Panc1 (cell line): ENCODE measurements around the gene TENM3. TPM values are rescaled to one million over a fixed set of nuclear protein-coding genes. Genes with fewer than 3 reads are reported as not detected.

ENCODE experiments used
- ATAC-seq: fragments of 200-7000 bp; cut with Tn5 transposase; 2 replicates; pipeline ENCODE4 v1.9.1; 2020; ENCODE audit warnings: mild to moderate bottlenecking, moderate library complexity
- BruUV-seq: library from RNA; stranded (reverse); fragments of 400-500 nt; replicated peaks from 2 replicates; lab custom pipeline; 2021; lab: Mats Ljungman, UMichigan
- CTCF ChIA-PET: fragments of 300-600 bp; sonication (Branson Sonifier 250); formaldehyde crosslinking; loops from one replicate; lab custom pipeline; 2022; ENCODE audit warnings: antibody characterized with exemption; lab: Charles Lee
- POLR2A ChIA-PET: fragments of 300-600 bp; sonication (Branson Sonifier 250); formaldehyde crosslinking; loops from one replicate; lab custom pipeline; 2022; ENCODE audit warnings: antibody characterized with exemption; lab: Charles Lee
- DNase-seq: peaks from one replicate; pipeline ENCODE4 v3.0.0-alpha.2; 2010; ENCODE audit warnings: low read depth, low spot score
- H3K27ac ChIP-seq: 2 replicates; pipeline ENCODE4 v1.5.1; 2011; ENCODE audit warnings: mild to moderate bottlenecking, low read length, inconsistent platforms
- H3K27me3 ChIP-seq: fragments of 200-500 bp; sonication (Bioruptor generic); 2 replicates; pipeline ENCODE4 v1.6.0; 2014; ENCODE audit warnings: low read length, inconsistent platforms; ENCODE audit not compliant: control insufficient read depth, insufficient read depth
- H3K36me3 ChIP-seq: fragments of 200-500 bp; sonication (Bioruptor generic); 2 replicates; pipeline ENCODE4 v1.5.1; 2014; ENCODE audit warnings: inconsistent platforms, mild to moderate bottlenecking, low read length, moderate library complexity; ENCODE audit not compliant: control insufficient read depth, insufficient read depth
- H3K4me1 ChIP-seq: 2 replicates; pipeline ENCODE4 v1.5.1; 2011; ENCODE audit warnings: inconsistent platforms, mild to moderate bottlenecking, low read length, moderate library complexity; ENCODE audit not compliant: control insufficient read depth, insufficient read depth
- H3K4me3 ChIP-seq, 2 experiments: 2 replicates each; pipeline ENCODE4 v1.5.1; 2011 to 2012; ENCODE audit warnings: low read depth in 2 of 2, low read length in 2 of 2, mild to moderate bottlenecking in 2 of 2, inconsistent platforms in 1 of 2, moderate library complexity in 1 of 2
- H3K9me3 ChIP-seq: fragments of 200-500 bp; sonication (Bioruptor generic); 2 replicates; pipeline ENCODE4 v1.5.1; 2014; ENCODE audit warnings: low read depth, mild to moderate bottlenecking, inconsistent platforms, low read length, moderate library complexity; ENCODE audit not compliant: control insufficient read depth, insufficient read depth
- CTCF ChIP-seq: fragments of 450-650 bp; IDR thresholded peaks from 2 replicates; pipeline ENCODE4 v1.5.1; 2017; ENCODE audit warnings: mild to moderate bottlenecking
- POLR2AphosphoS5 ChIP-seq: IDR thresholded peaks from 2 replicates; pipeline ENCODE4 v1.6.1; 2012; ENCODE audit warnings: mild to moderate bottlenecking, low read depth, low read length, moderate library complexity
- REST ChIP-seq, 2 experiments: IDR thresholded peaks; 2 replicates each; pipeline ENCODE4 v1.6.1; 2011 to 2012; ENCODE audit warnings: low read depth in 2 of 2, control low read depth in 1 of 2, low read length in 1 of 2, mild to moderate bottlenecking in 1 of 2, moderate library complexity in 1 of 2; ENCODE audit not compliant: insufficient read depth in 1 of 2
- SIN3A ChIP-seq: IDR thresholded peaks from 2 replicates; pipeline ENCODE4 v1.6.1; 2012; ENCODE audit warnings: low read depth, mild to moderate bottlenecking, low read length, moderate library complexity, borderline replicate concordance; ENCODE audit not compliant: insufficient read depth
- TCF7L2 ChIP-seq: IDR thresholded peaks from 2 replicates; pipeline ENCODE4 v1.6.1; 2011; ENCODE audit warnings: mild to moderate bottlenecking, low read depth, low read length, inconsistent platforms
- in situ Hi-C: cut with HindIII; loops from 2 replicates; pipeline ENCODE4 v1.10.0; 2016; ENCODE audit warnings: low sequenced_read_pairs, low pct_unique_long_range_greater_than_20kb
- intact Hi-C: fragments of 100-400 bp; cut with micrococcal nuclease; formaldehyde crosslinking; loops from one replicate; pipeline ENCODE4 v1.10.0; 2022; ENCODE audit not compliant: unreplicated experiment
- total RNA-seq: library from RNA; stranded (reverse); gene quantifications from one replicate; pipeline ENCODE4 v1.2.1, GENCODE V29; 2021; ENCODE audit not compliant: unreplicated experiment

The TENM3 gene
- total RNA-seq, 1 experiment from 2014 or later: 0.95 TPM

DNA sequence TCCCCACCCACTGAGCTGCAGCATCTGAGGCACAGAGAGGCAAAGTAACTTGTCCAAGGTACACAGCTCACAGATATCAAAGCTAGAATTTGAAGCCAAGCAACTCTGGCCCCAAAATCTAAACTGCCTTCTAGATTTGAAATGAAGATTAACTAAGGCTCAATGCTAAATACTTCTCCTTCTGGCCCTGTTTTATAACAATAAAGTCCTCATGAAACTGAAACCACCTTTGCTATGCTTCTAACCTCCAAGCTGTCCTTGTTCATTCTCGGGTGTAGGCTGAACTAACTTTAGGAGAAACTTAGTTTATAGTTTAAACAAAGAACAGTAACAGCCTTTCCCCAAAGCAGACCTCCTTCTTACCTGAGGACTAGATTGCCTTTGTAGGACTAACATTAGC lies 580.4 kb downstream of the TENM3 start:
- ChIA-PET POLR2A (no interaction called here), CTCF (interaction anchor here (0.7 kb wide), 1 partner anchor 164 kb away, joined by 13 read pairs; no protein-coding TSS in a partner anchor)
- no peak overlapping the region for H3K27ac ChIP-seq
- H3K9me3 ChIP-seq: no peaks in the 10 kb centered on the region
- H3K4me3 ChIP-seq: no peak overlapping the region
- no peak for DNase-seq
- in situ Hi-C loops (no loop called here), intact Hi-C loops (no loop called here)
- H3K4me1 ChIP-seq: no peaks in the 10 kb centered on the region
- H3K27me3 ChIP-seq: no peaks in the 10 kb centered on the region
- no peak for TF ChIP-seq TCF7L2
- no peak for TF ChIP-seq SIN3A
- TF ChIP-seq CTCF: no peak
- no peak for TF ChIP-seq POLR2AphosphoS5
- no peak for TF ChIP-seq REST (IDR thresholded peaks at IDR 0.05; ENCODE audit: insufficient read depth in 1 of 2, low read depth in 2 of 2, low read length in 1 of 2)
- no peaks in the 10 kb centered on the region for H3K36me3 ChIP-seq
- ATAC-seq: no peak
- BruUV-seq: no TSS peak

DNA sequence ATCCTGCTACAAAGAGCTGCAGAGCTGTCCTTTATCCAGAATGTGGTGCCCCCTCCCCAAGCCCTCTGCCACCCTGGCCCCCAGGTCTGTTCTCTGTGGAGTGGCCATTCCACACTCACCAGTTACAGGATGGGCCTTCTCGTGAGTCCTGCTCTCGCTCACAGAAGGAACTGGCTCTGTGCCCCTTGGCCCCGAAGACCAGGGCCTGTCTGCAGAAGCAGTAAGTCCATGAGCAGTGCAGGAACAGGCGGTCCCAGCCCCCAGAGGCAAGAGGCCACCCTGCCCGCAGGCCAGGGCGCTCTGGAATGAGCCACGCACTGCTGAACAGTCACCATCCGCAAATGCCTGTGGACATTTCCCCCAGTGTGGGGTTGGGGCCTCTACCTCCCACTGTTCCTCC lies 581.8 kb downstream of the TENM3 start:
- DNase-seq: no peak
- Histone ChIP-seq H3K36me3 (no peaks in the 10 kb centered on the region), H3K4me3 (no peak overlapping the region), H3K4me1 (no peaks in the 10 kb centered on the region), H3K9me3 (no peaks in the 10 kb centered on the region), H3K27ac (no peak overlapping the region), H3K27me3 (no peaks in the 10 kb centered on the region)
- no TSS peak for BruUV-seq
- ATAC-seq: no peak
- ChIA-PET POLR2A (no interaction called here), CTCF (no interaction called here)
- intact Hi-C loops (no loop called here), in situ Hi-C loops (no loop called here)
- no peak for TF ChIP-seq REST (IDR thresholded peaks at IDR 0.05; ENCODE audit: insufficient read depth in 1 of 2, low read depth in 2 of 2, low read length in 1 of 2)
- TF ChIP-seq CTCF: no peak
- no peak for TF ChIP-seq POLR2AphosphoS5
- TF ChIP-seq TCF7L2: no peak
- TF ChIP-seq SIN3A: no peak
